Measurements from ENCODE around the gene RGS6. TPM values are rescaled to one million over a fixed set of nuclear protein-coding genes. Genes with fewer than 3 reads are reported as not detected.

Gene RGS6
- total RNA-seq, 2 donors from 2014 or later: 3.2 TPM; not detected in 1

- DNase-seq (ENCODE audit: low spot score): no peak
- intact Hi-C loops (cut with DNase I): no loop called here
- Histone ChIP-seq H3K27ac (no peak overlapping the region), H3K27me3 (replicated peaks; ENCODE audit: insufficient read depth) (no peaks in the 10 kb centered on the region), H3K36me3 (no peaks in the 10 kb centered on the region), H3K4me3 (no peak overlapping the region), H3K9me3 (no peaks in the 10 kb centered on the region), H3K4me1 (replicated peaks) (no peaks in the 10 kb centered on the region)
- no peak for TF ChIP-seq CTCF (IDR thresholded peaks at IDR 0.05)
- TF ChIP-seq POLR2A (IDR thresholded peaks at IDR 0.05): no peak
- no peak for TF ChIP-seq POLR2AphosphoS5 (IDR thresholded peaks at IDR 0.05)
- WGBS: 79% methylated on average over 7 of the region's 7 CpGs
Observed at GRCh38 chr14:71964716-71965115, 32.5 kb downstream of the RGS6 start.

- Histone ChIP-seq H3K27ac (no peak overlapping the region), H3K4me1 (replicated peaks) (no peaks in the 10 kb centered on the region), H3K4me3 (no peak overlapping the region), H3K9me3 (no peaks in the 10 kb centered on the region), H3K27me3 (replicated peaks; ENCODE audit: insufficient read depth) (no peaks in the 10 kb centered on the region), H3K36me3 (no peaks in the 10 kb centered on the region)
- 34% methylated on average over 2 of the region's 2 CpGs for WGBS
- DNase-seq (ENCODE audit: low spot score): no peak
- intact Hi-C loops (cut with DNase I): no loop called here
- TF ChIP-seq CTCF (IDR thresholded peaks at IDR 0.05) (no peak), POLR2A (IDR thresholded peaks at IDR 0.05) (no peak), POLR2AphosphoS5 (IDR thresholded peaks at IDR 0.05) (no peak)
Observed at GRCh38 chr14:71966528-71966927, 34.3 kb downstream of the RGS6 start.

- 86% methylated on average over 1 of the region's 1 CpG for WGBS
- Histone ChIP-seq H3K27ac (no peak overlapping the region), H3K4me3 (no peak overlapping the region), H3K4me1 (replicated peaks) (no peaks in the 10 kb centered on the region), H3K9me3 (no peaks in the 10 kb centered on the region), H3K36me3 (no peaks in the 10 kb centered on the region), H3K27me3 (replicated peaks; ENCODE audit: insufficient read depth) (no peaks in the 10 kb centered on the region)
- DNase-seq (ENCODE audit: low spot score): no peak
- TF ChIP-seq CTCF (IDR thresholded peaks at IDR 0.05) (no peak), POLR2AphosphoS5 (IDR thresholded peaks at IDR 0.05) (no peak), POLR2A (IDR thresholded peaks at IDR 0.05) (no peak)
- intact Hi-C loops (cut with DNase I): no loop called here
Observed at GRCh38 chr14:71967704-71968103, 35.5 kb downstream of the RGS6 start.

- DNase-seq (ENCODE audit: low spot score): no peak
- Histone ChIP-seq H3K27me3 (replicated peaks; ENCODE audit: insufficient read depth) (no peaks in the 10 kb centered on the region), H3K4me3 (no peak overlapping the region), H3K4me1 (replicated peaks) (no peaks in the 10 kb centered on the region), H3K27ac (no peak overlapping the region), H3K36me3 (no peaks in the 10 kb centered on the region), H3K9me3 (no peaks in the 10 kb centered on the region)
- TF ChIP-seq CTCF (IDR thresholded peaks at IDR 0.05): no peak
- 76% methylated on average over 3 of the region's 3 CpGs for WGBS
- intact Hi-C loops (cut with DNase I): no loop called here
Observed at GRCh38 chr14:71970272-71970671, 38.0 kb downstream of the RGS6 start.

GRCh38 chr14:71985538-71986189 is 53.4 kb downstream of the RGS6 start:
- Histone ChIP-seq H3K36me3 (no peaks in the 10 kb centered on the region), H3K9me3 (no peaks in the 10 kb centered on the region), H3K4me3 (no peak overlapping the region), H3K4me1 (replicated peaks) (no peaks in the 10 kb centered on the region), H3K27ac (no peak overlapping the region), H3K27me3 (replicated peaks; ENCODE audit: insufficient read depth) (no peaks in the 10 kb centered on the region)
- DNase-seq (ENCODE audit: low spot score): no peak
- TF ChIP-seq CTCF (IDR thresholded peaks at IDR 0.05) (no peak), POLR2A (IDR thresholded peaks at IDR 0.05) (no peak), POLR2AphosphoS5 (IDR thresholded peaks at IDR 0.05) (no peak)
- 22% methylated on average over 3 of the region's 3 CpGs for WGBS
- intact Hi-C loops (cut with DNase I): no loop called here
